SK-N-SH treated with all-trans-retinoic acid at 6 μM for 48 hours (cell line): ENCODE measurements around the gene CLK2.

Source experiments
- ARNTL ChIP-seq: fragments of 450-650 bp; formaldehyde crosslinking; IDR thresholded peaks from 2 replicates; pipeline ENCODE4 v1.5.0; 2020; ENCODE audit warnings: low read depth, mild to moderate bottlenecking, moderate library complexity, borderline replicate concordance
- TCF4 ChIP-seq: fragments of 250-450 bp; sonication (Bioruptor Pico); IDR thresholded peaks from 2 replicates; pipeline ENCODE4 v1.8.0; 2021; ENCODE audit warnings: mild to moderate bottlenecking, moderate library complexity, borderline replicate concordance
- TF ChIP-seq, protein P1 (sequence below): fragments of 250-450 bp; sonication (Bioruptor Pico); IDR thresholded peaks from 2 replicates; pipeline ENCODE4 v1.8.0; 2021; ENCODE audit warnings: low read depth, mild to moderate bottlenecking, moderate library complexity, borderline replicate concordance

DNA sequence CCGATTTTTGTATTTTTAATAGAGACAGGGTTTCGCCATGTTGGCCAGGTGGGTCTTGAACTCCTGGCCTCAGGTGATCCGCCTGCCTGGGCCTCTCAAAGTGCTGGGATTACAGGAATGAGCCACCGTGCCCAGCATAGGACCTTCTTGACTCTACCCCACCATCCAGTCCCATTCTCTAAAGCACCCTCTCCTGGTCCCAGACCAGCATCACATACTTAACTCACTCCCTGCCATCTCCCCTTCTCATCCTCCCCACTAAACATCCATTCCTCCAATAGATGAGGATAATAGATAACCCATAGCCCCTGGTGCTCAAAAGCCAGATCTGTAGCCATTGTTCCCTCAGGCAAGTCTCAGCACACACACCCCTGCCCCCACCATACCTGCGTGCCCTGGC is 20.1 kb downstream of the CLK2 start:
- TF ChIP-seq TCF4 (CRISPR knock-in tag) (no peak), ARNTL (CRISPR knock-in tag) (no peak)
- TF ChIP-seq, protein P1, sequence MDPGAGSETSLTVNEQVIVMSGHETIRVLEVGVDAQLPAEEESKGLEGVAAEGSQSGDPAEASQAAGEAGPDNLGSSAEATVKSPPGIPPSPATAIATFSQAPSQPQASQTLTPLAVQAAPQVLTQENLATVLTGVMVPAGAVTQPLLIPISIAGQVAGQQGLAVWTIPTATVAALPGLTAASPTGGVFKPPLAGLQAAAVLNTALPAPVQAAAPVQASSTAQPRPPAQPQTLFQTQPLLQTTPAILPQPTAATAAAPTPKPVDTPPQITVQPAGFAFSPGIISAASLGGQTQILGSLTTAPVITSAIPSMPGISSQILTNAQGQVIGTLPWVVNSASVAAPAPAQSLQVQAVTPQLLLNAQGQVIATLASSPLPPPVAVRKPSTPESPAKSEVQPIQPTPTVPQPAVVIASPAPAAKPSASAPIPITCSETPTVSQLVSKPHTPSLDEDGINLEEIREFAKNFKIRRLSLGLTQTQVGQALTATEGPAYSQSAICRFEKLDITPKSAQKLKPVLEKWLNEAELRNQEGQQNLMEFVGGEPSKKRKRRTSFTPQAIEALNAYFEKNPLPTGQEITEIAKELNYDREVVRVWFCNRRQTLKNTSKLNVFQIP, result no peak
